ENCODE results near the gene SMARCC1.
"Not testable (repeated sequence)": the region's sequence is repeated elsewhere in the genome, so short reads cannot be mapped to it uniquely, and the experiment has no call there.

Gene SMARCC1

GRCh38 chr3:47772047-47772446, 9.6 kb downstream of the SMARCC1 start:
- DNase-seq (ENCODE audit: low read depth in 3 of 3, low spot score in 1 of 3) = no peak

- no peak for DNase-seq (ENCODE audit: low read depth in 3 of 3, low spot score in 1 of 3)
These were observed 15.5 kb downstream of the SMARCC1 start for GRCh38 chr3:47766186-47766585.

GRCh38 chr3:47762233-47762632, 19.5 kb downstream of the SMARCC1 start:
- DNase-seq (ENCODE audit: low read depth in 3 of 3, low spot score in 1 of 3) = no peak

GRCh38 chr3:47761046-47761445, 20.6 kb downstream of the SMARCC1 start:
- no peak for DNase-seq (ENCODE audit: low read depth in 3 of 3, low spot score in 1 of 3)

- not testable (repeated sequence) for DNase-seq (ENCODE audit: low read depth in 3 of 3, low spot score in 1 of 3)
These were observed 21.5 kb downstream of the SMARCC1 start for GRCh38 chr3:47760207-47760606.

GRCh38 chr3:47758261-47759025, 23.2 kb downstream of the SMARCC1 start:
- no peak for DNase-seq (ENCODE audit: low read depth in 3 of 3, low spot score in 1 of 3)

- DNase-seq (ENCODE audit: low read depth in 3 of 3, low spot score in 1 of 3) = no peak
These were observed 29.0 kb downstream of the SMARCC1 start for GRCh38 chr3:47752716-47753115.

- DNase-seq (ENCODE audit: low read depth in 3 of 3, low spot score in 1 of 3) = not testable (repeated sequence)
These were observed 30.8 kb downstream of the SMARCC1 start for GRCh38 chr3:47750811-47751354.

- DNase-seq (ENCODE audit: low read depth in 3 of 3, low spot score in 1 of 3) = no peak
These were observed 34.1 kb downstream of the SMARCC1 start for GRCh38 chr3:47747558-47747957.

- no peak for DNase-seq (ENCODE audit: low read depth in 3 of 3, low spot score in 1 of 3)
These were observed 35.4 kb downstream of the SMARCC1 start for GRCh38 chr3:47746264-47746663.

GRCh38 chr3:47743855-47744254, 37.8 kb downstream of the SMARCC1 start:
- DNase-seq (ENCODE audit: low read depth in 3 of 3, low spot score in 1 of 3) = no peak

- DNase-seq (ENCODE audit: low read depth in 3 of 3, low spot score in 1 of 3) = not testable (repeated sequence)
These were observed 38.3 kb downstream of the SMARCC1 start for GRCh38 chr3:47743352-47743751.

GRCh38 chr3:47741925-47742324, 39.8 kb downstream of the SMARCC1 start:
- no peak for DNase-seq (ENCODE audit: low read depth in 3 of 3, low spot score in 1 of 3)

- no peak for DNase-seq (ENCODE audit: low read depth in 3 of 3, low spot score in 1 of 3)
These were observed 49.5 kb downstream of the SMARCC1 start for GRCh38 chr3:47732143-47732542.

GRCh38 chr3:47731061-47731460, 50.6 kb downstream of the SMARCC1 start:
- no peak for DNase-seq (ENCODE audit: low read depth in 3 of 3, low spot score in 1 of 3)

GRCh38 chr3:47722859-47723258, 58.8 kb downstream of the SMARCC1 start:
- no peak for DNase-seq (ENCODE audit: low read depth in 3 of 3, low spot score in 1 of 3)

GRCh38 chr3:47717448-47717847, 64.2 kb downstream of the SMARCC1 start:
- not testable (repeated sequence) for DNase-seq (ENCODE audit: low read depth in 3 of 3, low spot score in 1 of 3)

GRCh38 chr3:47716656-47717055, 65.0 kb downstream of the SMARCC1 start:
- no peak for DNase-seq (ENCODE audit: low read depth in 3 of 3, low spot score in 1 of 3)

- DNase-seq (ENCODE audit: low read depth in 3 of 3, low spot score in 1 of 3) = no peak
These were observed 65.8 kb downstream of the SMARCC1 start for GRCh38 chr3:47715928-47716327.

GRCh38 chr3:47714606-47715005, 67.1 kb downstream of the SMARCC1 start:
- DNase-seq (ENCODE audit: low read depth in 3 of 3, low spot score in 1 of 3) = no peak

GRCh38 chr3:47713655-47714054, 68.0 kb downstream of the SMARCC1 start:
- DNase-seq (ENCODE audit: low read depth in 3 of 3, low spot score in 1 of 3) = no peak

GRCh38 chr3:47712398-47712797, 69.3 kb downstream of the SMARCC1 start:
- no peak for DNase-seq (ENCODE audit: low read depth in 3 of 3, low spot score in 1 of 3)

GRCh38 chr3:47711596-47711995, 70.1 kb downstream of the SMARCC1 start:
- no peak for DNase-seq (ENCODE audit: low read depth in 3 of 3, low spot score in 1 of 3)

Data from stimulated activated CD4-positive, alpha-beta T cell treated with anti-CD3 and anti-CD28 coated beads, TNF-alpha, amount 100 ng/mL, for 1 hour (primary cell).